Measurements from ENCODE around the gene HCN3. TPM values are rescaled to one million over a fixed set of nuclear protein-coding genes. Genes with fewer than 3 reads are reported as not detected.
"Not testable (repeated sequence)": the region's sequence is repeated elsewhere in the genome, so short reads cannot be mapped to it uniquely, and the experiment has no call there.

Gene HCN3
- total and polyA plus RNA-seq, 2 of the 8 experiments (the other 6 are each of a cell fraction or from before 2014, with no cell fraction given) = 6.4 to 7.3 TPM

DNA sequence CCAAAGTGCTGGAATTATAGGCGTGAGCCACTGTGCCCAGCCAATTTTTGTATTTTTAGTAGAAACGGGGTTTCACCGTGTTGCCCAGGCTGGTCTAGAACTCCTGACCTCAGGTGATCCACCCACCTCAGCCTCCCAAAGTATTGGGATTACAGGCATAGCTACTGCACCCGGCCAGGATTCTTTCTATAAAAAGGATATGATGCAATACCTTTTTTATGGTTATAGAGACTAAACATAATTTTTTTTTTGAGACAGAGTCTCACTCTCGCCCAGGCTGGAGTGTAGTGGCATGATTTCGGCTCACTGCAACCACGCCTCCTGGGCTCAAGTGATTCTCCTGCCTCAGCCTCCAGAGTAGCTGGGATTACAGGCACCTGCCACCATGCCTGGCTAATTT is 51.6 kb downstream of the HCN3 start:
- FAIRE-seq = not testable (repeated sequence)
- peaks cover 0 to 29% (median 3%) of the 10 kb centered on the region in 4 experiments; a peak in 7 of 8 replicates for H3K36me3 ChIP-seq (ENCODE audit: control insufficient read depth in 2 of 4, insufficient read depth in 4 of 4, low read length in 3 of 4)

More for the DNA sequence above, 51.6 kb downstream of the HCN3 start:
- H3K4me2 ChIP-seq (ENCODE audit: insufficient read depth in 1 of 2, low read depth in 2 of 2, low read length in 2 of 2); H3K9ac ChIP-seq (replicated peaks in 1 of 4; ENCODE audit: extremely low read depth in 1 of 4, low read depth in 3 of 4, low read length in 3 of 4); H4K20me1 ChIP-seq (replicated peaks in 1 of 2; ENCODE audit: control insufficient read depth in 1 of 2, insufficient read depth in 2 of 2, low read length in 2 of 2); H4K5ac ChIP-seq (ENCODE audit: insufficient read length, low read depth, low read length); H3K14ac ChIP-seq (ENCODE audit: insufficient read length); H3K23me2 ChIP-seq (ENCODE audit: low read depth, low read length); H3K4ac ChIP-seq (replicated peaks; ENCODE audit: insufficient read length, low read depth, low read length); H3K4me1 ChIP-seq (replicated peaks in 1 of 4; ENCODE audit: control insufficient read depth in 3 of 4, insufficient read depth in 4 of 4, low read length in 3 of 4); H3K79me1 ChIP-seq (ENCODE audit: low read depth, low read length); H2AFZ ChIP-seq (ENCODE audit: low read length); H3K27me3 ChIP-seq (replicated peaks in 1 of 4; ENCODE audit: control insufficient read depth in 3 of 4, extremely low read depth in 1 of 4, insufficient read depth in 3 of 4, low read length in 3 of 4); H4K91ac ChIP-seq (replicated peaks; ENCODE audit: insufficient read length, low read length); H3K56ac ChIP-seq (replicated peaks; ENCODE audit: insufficient read length, low read depth, low read length); H3K4me3 ChIP-seq (ENCODE audit: extremely low read depth in 1 of 4, insufficient read depth in 2 of 4, low read depth in 3 of 4, low read length in 4 of 4); H2BK5ac ChIP-seq (ENCODE audit: low read depth, low read length); H2BK120ac ChIP-seq (replicated peaks; ENCODE audit: low read depth, low read length); H3K27ac ChIP-seq (ENCODE audit: low read depth, low read length); H3K9me3 ChIP-seq (ENCODE audit: insufficient read depth in 2 of 2, low read depth in 1 of 2, low read length in 1 of 2); H2BK15ac ChIP-seq (ENCODE audit: low read length); H4K8ac ChIP-seq (ENCODE audit: extremely low read depth, insufficient read depth, low read length); H3K18ac ChIP-seq (ENCODE audit: extremely low read depth, low read length); H3K23ac ChIP-seq (ENCODE audit: insufficient read length); H2BK20ac ChIP-seq (ENCODE audit: low read length); H2AK5ac ChIP-seq (ENCODE audit: low read depth, low read length); DNase-seq (ENCODE audit: low read depth in 1 of 2, low spot score in 2 of 2); H3K79me2 ChIP-seq (ENCODE audit: control insufficient read depth in 1 of 2, insufficient read depth in 2 of 2, low read length in 2 of 2); H2BK12ac ChIP-seq (ENCODE audit: low read depth, low read length): not testable (repeated sequence)
- 96% methylated on average over 7 of the region's 7 CpGs; no CpG with 5 or more reads in 1 of the 2 experiments for WGBS, 2 experiments (ENCODE audit: extremely low coverage in 1 of 2, insufficient coverage in 1 of 2, insufficient read length in 1 of 2, insufficient replicate concordance in 2 of 2, low coverage in 1 of 2, low lambda C conversion rate in 2 of 2, missing lambda C conversion rate in 1 of 2)
- POLR2A ChIA-PET (ENCODE audit: partially characterized antibody) = interaction anchor here (1.2 to 1.6 kb wide), 2 partner anchors 21 to 69 kb away, joined by 3 to 4 read pairs; no protein-coding TSS in a partner anchor
- CTCF ChIA-PET (ENCODE audit: partially characterized antibody) = interaction anchor here (0.6 to 15.0 kb wide), 7 partner anchors 9 to 323 kb away, joined by 3 to 227 read pairs (median 4); partner anchors contain the start of gene ENTREP3

All from H1 (cell line).